Skin epidermis (tissue), 12 donors: ENCODE results near the gene LGR6.
A peak's percentile ranks its signal among the peaks of the same experiment; 100 is the strongest.
"Not testable (repeated sequence)": the region's sequence is repeated elsewhere in the genome, so short reads cannot be mapped to it uniquely, and the experiment has no call there.

Source experiments
- H3K27ac ChIP-seq, 21 experiments: fragments of 200-600 bp; sonication (generic) in 11 of 21; one replicate each; pipeline ENCODE4 v1.5.0; 2020; ENCODE audit warnings: mild to moderate bottlenecking in 3 of 21, inconsistent platforms in 2 of 21, moderate library complexity in 2 of 21
- H3K4me3 ChIP-seq, 7 experiments: fragments of 200-600 bp; sonication (generic) in 2 of 7; one replicate each; pipeline ENCODE4 v1.5.0; 2020; ENCODE audit warnings: inconsistent platforms in 2 of 7, mild to moderate bottlenecking in 2 of 7, moderate library complexity in 1 of 7

Gene LGR6

DNA sequence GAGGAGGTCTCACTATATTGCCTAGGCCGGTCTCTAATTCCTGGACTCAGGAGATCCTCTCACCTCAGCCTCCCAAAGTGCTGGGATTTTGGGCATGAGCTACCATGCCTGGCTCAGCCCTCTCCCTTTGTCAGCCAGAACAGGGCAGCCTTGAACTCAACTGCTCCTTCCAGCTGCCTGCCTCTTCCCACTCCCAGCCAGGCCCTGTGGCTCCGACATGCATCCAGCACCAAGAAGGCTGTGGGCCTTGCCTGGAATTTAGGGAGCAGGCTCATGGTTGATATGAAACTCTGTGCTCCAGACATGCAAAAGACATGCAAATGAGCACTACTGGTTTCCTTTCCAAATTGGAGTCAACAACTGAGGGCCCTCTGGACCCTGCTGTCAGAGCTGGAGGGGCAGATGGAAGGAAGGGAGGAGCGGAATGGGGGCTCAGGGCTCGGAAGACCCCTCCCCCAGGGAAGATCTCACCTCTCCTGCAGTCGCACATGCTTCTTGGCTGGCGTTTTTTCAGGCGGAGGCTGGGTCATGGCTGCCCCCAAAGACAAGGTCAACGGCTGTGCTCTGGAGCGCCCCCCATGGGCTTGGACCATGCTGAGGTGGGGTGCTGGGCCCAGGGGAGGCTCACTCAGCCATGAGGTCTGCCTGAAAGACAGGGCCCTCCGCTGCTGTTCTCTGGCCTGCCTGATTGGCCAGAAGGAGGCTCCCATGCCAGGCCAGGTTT is 34.6 kb upstream of the LGR6 start:
- H3K27ac ChIP-seq, result peak overlapping the region in 14 of 21 experiments; percentile 18 to 94 (median 82)
- peak overlapping the region; percentile 20 to 46 (median 38) for H3K4me3 ChIP-seq

DNA sequence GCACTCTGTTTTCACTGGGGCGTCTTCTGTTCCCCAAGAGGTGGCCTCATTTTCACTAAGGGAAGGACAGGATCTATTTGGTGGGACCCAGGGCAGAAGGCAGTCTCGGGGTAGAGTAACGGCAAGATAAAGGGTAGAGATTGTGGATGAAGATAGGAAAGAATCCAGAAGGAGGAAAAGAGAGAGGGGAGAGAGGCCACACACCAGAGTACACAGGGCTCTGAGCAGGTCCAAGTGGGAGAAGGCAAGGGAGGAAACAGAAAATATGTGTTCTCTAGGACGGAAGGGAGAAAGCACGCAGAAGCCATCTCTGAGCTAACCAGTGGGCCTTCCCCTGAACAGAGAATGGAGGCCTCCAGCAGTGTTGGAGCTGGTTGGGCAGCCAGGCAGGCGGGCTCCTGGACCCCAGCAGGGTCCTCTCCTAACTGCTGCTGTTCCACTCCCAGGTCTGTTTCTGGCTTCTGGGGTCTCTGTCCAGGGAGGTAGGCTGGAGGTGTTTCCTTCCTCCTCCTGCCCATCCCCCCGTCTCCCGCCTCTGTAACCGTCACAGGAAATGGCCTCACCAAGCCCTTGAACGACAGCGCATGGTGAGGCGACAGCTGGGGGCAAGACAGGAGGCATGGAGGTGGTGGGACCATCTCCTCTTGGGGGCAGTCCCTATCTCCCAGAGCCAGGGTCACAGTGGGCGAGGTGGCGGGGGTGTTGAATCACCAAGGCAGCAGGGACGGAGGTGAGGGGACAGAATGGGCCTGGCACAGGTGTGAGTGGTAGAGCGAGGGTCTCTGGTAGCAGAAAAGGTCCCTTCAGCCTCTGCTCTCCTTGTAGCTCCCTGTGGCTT is 33.8 kb upstream of the LGR6 start:
- Histone ChIP-seq H3K4me3 (peak overlapping the region; percentile 20 to 46 (median 38)), H3K27ac (peak overlapping the region in 19 of 21 experiments; percentile 5 to 94 (median 70))

GRCh38 chr1:202160377-202160940 is 33.1 kb upstream of the LGR6 start, which contains the start of gene PTPN7:
PTPN7 (minus strand) TSS chr1:202160602; CDS start chr1:202159402, 1,200 bp downstream.
- Histone ChIP-seq H3K4me3 (peak within 1 kb of the TSS; percentile 20 to 46 (median 38)), H3K27ac (peak within 1 kb of the TSS in 19 of 21 experiments; percentile 5 to 94 (median 70))

- Histone ChIP-seq H3K4me3 (peak overlapping the region in 1 of 7 experiments; percentile 46), H3K27ac (peak overlapping the region in 19 of 21 experiments; percentile 3 to 94 (median 70))
Measured at GRCh38 chr1:202161151-202162046, 32.2 kb upstream of the LGR6 start.

- Histone ChIP-seq H3K4me3 (no peak overlapping the region), H3K27ac (peak overlapping the region in 16 of 21 experiments; percentile 0 to 94 (median 80))
Measured at GRCh38 chr1:202162047-202162417, 31.6 kb upstream of the LGR6 start.

DNA sequence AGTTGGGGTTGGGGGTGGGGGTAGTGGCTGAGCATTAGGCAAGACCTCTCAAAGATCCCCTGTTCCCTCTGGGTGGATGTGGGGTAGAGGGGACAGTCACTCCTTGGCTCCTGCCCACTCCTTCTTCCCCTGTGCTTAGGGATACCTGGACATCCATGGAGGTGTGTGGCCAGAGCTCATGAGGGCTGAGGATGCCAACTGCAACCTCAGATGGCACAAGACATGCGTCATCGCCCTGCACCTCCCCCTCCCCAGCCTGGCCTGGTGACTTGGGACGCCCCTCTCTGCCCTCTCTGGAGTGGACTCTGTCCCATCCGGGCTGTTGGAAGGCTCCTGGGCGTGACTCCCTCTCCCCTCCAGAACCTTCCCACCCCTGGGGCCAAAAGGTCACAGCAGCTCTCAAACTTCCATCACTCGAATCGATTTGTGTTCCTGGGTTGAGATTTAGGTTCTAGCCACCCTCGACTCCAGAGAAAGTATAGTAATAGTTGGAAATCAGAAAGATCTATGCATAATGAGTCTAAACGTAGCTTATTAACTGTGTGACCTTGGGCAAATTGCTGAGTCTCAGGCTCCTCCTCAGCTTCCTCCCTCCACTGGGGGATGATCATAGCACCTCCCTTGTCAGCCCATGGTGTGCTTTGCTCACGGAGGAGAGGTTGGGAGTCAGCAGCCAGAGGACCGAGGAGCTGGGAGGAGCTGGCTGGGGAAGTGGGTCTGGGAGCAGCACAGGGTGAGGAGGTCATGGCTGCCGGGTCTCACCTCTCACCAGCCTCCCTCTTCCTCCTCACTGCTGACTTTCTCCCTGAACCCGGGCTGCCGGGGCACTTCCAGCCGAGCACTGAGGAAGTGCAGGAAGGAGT is 30.9 kb upstream of the LGR6 start:
- Histone ChIP-seq H3K4me3 (no peak overlapping the region), H3K27ac (peak overlapping the region in 15 of 21 experiments; percentile 0 to 94 (median 82))

- Histone ChIP-seq H3K27ac (peak overlapping the region in 14 of 21 experiments; percentile 13 to 94 (median 74)), H3K4me3 (no peak overlapping the region)
Measured at GRCh38 chr1:202163281-202164270, 30.0 kb upstream of the LGR6 start.

GRCh38 chr1:202164271-202165037 is 29.1 kb upstream of the LGR6 start:
- H3K27ac ChIP-seq, result peak overlapping the region in 11 of 21 experiments; percentile 11 to 94 (median 43)

GRCh38 chr1:202165267-202165941 is 28.2 kb upstream of the LGR6 start:
- H3K27ac ChIP-seq, result peak overlapping the region in 14 of 21 experiments; percentile 11 to 94 (median 45)
- no peak overlapping the region for H3K4me3 ChIP-seq

More at GRCh38 chr1:202164271-202165037, 29.1 kb upstream of the LGR6 start:
- H3K4me3 ChIP-seq, result no peak overlapping the region

- Histone ChIP-seq H3K4me3 (no peak overlapping the region), H3K27ac (peak overlapping the region in 11 of 21 experiments; percentile 16 to 94 (median 39))
Measured at GRCh38 chr1:202165942-202166843, 27.4 kb upstream of the LGR6 start.

DNA sequence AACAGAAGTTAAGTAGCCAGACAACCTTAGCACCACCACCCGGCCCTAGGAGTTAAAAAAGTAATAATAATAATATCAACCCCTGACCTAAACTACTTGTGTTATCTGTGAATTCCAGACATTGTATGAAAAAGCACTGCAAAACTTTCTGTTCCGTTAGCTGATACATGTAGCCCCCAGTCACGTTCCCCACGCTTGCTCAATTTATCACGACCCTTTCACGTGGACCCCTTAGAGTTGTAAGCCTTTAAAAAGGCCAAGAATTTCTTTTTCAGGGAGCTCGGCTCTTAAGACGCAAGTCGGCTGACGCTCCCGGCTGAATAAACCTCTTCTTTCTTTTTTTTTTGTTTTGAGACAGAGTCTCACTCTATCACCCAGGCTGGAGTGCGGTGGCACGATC is 26.5 kb upstream of the LGR6 start:
- H3K27ac ChIP-seq, H3K4me3 ChIP-seq: not testable (repeated sequence)

DNA sequence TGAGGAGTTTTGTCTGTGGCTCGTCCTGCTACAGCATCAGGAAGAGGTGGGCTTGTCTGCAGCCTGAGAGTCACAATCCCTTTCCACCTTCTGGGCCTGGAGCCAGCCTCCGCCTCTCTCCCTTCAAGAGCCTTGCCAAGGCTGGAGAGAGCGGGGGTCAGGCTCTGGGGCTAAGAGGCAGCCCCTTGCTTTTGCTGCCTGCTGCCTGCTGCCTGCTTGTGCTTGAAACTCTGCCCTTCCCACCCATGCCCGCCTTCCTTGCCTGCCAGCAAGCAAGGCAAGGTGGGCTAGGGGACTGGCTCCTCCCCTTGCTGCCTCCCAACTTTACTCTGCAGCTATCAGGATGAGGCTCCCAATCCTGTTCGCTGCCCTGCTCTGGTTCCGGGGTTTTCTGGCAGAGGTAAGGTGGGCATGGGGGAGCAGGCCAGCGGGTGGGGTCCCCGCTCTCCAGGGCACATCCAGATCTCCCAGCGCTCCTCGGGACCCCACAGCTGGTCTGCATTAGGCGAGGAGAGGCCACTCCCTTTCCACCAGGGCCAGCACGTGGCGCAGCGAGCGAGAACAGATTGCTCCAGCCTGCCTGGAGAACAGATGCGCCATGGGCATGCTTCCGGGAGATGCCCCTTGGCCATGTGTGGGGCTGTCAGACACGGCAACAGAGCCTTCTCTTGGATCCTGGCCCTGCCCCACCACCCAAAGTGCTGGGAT is 25.7 kb upstream of the LGR6 start:
- Histone ChIP-seq H3K4me3 (no peak overlapping the region), H3K27ac (peak overlapping the region in 1 of 21 experiments; percentile 7)

DNA sequence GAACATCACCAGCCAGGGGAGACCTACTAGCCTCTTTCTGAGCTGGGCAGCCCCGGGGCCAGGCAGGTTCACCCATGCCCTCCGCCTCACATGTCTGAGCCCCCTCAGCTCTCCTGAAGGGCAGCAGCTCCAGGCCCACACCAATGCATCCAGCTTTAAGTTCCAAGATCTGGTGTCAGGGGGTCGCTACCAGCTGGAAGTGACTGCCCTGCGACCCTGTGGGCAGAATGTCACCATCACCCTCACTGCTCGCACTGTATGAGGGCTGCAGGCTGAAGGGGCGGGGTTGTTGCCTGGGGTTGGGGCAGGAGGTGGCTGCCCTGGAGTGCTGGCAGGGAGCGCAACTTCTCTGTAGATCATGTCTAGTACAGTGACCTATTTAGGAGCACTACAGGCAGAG is 24.7 kb upstream of the LGR6 start:
- Histone ChIP-seq H3K27ac (no peak overlapping the region), H3K4me3 (no peak overlapping the region)

- Histone ChIP-seq H3K27ac (no peak overlapping the region), H3K4me3 (no peak overlapping the region)
Measured at GRCh38 chr1:202170726-202171125, 22.9 kb upstream of the LGR6 start.
